NCI-H345 treated with DMSO at 0.1 percent for 48 hours (cell line): Measurements from ENCODE around the gene CDKL5.

Experiments used
- DNase-seq: peaks from one replicate; lab custom pipeline; 2025; ENCODE audit not compliant: unreplicated experiment; lab: John Stamatoyannopoulos, UW

The CDKL5 gene

DNA sequence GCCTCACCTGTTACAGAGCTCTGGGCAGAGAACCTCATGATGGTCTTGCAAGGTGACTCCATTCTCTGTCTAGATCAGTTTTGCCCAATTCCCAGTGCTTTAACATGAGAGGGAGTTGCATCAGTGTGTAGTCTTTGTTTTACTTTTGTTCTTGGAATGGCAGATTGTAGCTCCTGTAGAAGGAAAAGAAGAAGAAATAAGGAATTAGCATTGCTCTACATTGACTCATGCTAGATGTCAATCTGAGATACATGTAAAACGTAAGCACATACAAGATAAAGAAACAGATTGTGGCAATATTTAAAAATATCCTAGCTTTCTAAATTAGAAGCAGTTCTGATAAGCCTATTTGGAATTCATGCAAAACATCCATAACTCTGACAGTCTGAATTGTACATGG is 266.0 kb downstream of the CDKL5 start:
- no peak for DNase-seq

DNA sequence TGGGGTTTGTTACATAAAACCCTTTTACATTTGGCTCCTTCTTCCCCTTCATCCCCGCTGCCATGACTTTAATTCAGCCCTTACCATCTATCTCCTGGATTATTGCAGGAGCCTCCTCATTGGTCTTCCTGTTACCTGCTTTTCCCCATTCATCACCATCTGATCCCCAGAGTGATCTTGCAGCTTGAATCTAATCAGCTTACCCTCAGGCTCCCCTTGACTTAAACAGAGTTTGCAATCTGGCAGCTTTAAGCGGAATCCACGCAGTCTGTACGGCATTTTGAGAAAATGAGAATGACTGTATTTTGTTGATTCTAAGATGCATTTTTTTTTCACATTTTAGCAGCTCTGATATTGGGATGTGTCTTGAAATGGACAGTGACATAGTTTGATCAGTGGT is 267.1 kb downstream of the CDKL5 start:
- DNase-seq: no peak

DNA sequence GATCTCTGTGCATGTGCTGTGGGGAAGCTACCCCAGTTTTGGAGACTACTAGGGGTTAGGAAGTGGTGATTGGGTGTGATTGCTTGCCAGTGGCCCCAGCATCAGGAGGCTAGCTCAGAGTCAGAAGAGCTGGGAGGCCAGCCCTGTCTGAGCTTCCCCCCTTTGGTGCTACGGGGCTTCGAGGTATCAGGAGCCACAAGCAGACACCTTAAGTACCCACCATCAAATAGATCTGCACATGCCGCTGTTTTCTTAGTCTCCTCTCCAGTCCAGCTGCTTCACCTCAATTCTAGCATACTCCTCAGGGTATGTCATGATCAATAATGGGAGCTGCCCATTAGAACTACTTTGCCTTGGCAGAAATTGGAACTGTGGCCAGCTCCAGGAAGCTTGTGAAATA is 271.2 kb downstream of the CDKL5 start:
- DNase-seq: no peak

DNA sequence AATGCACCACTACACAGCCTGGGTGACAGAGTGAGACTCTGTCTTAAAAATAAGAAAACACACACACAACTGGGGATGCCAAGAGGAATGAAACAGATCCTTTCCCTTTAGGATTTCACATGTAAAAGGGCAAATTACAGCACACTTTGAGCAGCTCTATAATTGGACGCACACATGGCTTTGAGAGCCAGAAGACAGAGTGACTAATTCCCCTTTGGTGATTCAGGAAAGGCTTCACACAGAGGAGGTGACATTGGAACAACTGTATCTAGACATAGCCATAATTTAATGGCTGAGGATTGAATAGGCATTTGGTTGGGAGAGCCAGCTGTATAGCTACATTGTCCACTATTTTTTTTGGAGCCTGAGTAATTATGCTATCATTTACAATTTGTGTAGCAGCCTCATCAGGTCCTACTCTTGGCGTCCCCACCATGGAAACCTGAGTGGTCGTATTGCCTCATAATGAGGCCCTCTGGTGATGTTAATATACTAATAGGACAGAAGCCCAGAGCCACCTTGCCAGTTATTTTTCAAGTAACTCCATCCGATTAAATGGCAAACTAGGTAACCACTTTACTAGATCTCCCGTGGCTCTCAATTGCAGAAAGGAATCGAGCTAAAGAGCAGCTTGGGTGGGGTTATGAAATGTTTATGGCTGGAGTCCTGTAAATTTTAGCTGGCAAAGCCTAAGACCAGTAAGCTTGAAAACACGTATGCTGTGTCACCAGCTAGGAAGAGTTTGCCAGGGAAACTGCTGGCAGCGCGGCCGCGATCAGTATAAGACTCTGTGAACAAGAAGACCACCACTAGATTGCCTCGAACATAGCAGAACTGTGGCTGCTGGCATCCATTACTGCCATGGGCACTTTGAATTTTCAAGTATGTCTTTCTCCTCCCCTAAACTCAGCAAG is 273.6 kb downstream of the CDKL5 start:
- no peak for DNase-seq

DNA sequence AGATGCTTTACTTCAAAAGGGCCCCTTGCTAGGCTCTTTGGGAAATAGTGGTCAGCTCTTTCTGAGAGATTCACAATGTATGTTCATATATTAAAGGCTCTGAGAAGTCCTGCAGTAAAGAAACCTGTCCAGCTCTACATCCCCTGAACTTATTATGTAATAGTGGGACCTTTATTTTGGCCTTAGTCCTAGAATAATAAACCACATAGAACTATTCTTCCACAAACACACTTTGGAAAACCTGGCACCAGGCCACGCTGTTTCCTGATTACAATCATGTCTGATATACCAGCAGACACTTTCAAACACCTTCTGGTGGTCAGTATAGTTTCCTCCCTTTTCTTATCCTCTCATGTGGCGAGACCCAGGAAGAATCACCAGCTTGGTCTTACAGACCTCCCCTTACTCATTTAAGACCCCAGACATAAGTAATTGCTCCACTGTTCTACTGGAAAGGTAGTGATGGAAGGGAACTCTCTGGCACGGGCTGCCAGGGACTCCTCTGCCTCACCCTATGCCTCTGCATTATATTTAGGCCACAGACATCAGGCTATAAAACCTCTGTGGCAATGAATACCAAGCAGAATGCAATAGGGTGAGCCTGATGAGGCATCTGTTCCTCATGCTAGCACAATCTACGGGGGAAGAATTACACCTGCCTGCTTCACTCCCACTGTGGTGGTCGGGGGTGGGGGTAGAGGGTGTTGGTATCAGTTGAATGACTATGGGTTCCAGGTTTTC is 276.4 kb downstream of the CDKL5 start:
- no peak for DNase-seq

DNA sequence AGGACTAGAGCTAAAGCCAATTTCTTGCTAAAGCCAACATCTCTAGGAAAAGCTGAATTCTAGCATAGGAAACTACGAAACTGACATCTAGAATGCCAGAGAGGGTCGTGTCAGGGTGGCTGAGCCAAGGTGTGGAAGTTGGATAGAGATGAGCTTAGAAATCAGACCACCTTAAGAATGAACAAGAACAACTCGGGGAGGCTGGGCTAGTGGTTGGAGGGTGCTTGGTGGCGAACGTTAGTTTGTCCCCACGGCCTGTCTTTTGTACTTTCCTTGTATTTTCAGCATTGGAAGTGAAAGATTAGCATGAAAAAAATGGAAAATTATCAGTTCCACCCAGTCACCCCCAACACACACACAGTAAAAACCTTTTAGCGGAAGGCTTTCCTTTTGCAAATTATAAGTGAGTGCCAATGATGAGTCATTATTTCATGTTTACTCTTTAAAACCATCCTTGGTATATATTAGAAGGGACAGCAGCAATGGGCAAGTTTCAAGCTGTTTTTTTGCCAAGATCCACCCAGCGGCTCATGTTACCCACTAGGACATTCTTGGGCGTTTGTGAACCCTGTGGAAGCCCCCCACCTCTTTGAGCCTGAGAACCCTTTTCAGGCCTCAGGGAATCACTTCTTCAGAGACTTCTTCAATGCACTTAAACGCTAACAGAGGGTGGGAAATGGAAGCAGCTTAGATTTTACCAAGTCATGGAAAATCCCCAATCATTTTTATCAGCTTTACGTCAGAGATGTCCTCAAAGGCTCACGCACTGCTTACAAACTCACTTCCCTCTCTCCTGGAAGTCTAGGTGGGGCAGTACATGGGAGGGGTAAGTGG is 277.2 kb downstream of the CDKL5 start:
- no peak for DNase-seq
